GM21515 (cell line): Measurements from ENCODE around the gene DNAH12.

Source experiments
- ATAC-seq: cut with Tn5 transposase; IDR thresholded peaks from one replicate; pipeline ENCODE4 v1.9.1; 2021; ENCODE audit not compliant: unreplicated experiment

Gene DNAH12, protein sequence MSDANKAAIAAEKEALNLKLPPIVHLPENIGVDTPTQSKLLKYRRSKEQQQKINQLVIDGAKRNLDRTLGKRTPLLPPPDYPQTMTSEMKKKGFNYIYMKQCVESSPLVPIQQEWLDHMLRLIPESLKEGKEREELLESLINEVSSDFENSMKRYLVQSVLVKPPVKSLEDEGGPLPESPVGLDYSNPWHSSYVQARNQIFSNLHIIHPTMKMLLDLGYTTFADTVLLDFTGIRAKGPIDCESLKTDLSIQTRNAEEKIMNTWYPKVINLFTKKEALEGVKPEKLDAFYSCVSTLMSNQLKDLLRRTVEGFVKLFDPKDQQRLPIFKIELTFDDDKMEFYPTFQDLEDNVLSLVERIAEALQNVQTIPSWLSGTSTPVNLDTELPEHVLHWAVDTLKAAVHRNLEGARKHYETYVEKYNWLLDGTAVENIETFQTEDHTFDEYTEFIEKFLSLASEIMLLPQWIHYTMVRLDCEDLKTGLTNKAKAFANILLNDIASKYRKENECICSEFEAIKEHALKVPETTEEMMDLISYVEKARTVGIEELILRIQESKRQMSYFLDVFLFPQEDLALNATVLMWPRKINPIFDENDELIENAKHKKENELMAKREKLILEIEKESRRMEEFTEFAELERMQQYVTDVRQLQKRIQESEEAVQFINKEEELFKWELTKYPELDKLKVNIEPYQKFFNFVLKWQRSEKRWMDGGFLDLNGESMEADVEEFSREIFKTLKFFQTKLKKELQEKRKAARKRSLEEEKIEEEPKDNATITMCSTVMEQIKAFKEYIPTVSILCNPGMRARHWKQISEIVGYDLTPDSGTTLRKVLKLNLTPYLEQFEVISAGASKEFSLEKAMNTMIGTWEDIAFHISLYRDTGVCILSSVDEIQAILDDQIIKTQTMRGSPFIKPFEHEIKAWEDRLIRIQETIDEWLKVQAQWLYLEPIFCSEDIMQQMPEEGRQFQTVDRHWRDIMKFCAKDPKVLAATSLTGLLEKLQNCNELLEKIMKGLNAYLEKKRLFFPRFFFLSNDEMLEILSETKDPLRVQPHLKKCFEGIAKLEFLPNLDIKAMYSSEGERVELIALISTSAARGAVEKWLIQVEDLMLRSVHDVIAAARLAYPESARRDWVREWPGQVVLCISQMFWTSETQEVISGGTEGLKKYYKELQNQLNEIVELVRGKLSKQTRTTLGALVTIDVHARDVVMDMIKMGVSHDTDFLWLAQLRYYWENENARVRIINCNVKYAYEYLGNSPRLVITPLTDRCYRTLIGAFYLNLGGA (N-terminal part only)

DNA sequence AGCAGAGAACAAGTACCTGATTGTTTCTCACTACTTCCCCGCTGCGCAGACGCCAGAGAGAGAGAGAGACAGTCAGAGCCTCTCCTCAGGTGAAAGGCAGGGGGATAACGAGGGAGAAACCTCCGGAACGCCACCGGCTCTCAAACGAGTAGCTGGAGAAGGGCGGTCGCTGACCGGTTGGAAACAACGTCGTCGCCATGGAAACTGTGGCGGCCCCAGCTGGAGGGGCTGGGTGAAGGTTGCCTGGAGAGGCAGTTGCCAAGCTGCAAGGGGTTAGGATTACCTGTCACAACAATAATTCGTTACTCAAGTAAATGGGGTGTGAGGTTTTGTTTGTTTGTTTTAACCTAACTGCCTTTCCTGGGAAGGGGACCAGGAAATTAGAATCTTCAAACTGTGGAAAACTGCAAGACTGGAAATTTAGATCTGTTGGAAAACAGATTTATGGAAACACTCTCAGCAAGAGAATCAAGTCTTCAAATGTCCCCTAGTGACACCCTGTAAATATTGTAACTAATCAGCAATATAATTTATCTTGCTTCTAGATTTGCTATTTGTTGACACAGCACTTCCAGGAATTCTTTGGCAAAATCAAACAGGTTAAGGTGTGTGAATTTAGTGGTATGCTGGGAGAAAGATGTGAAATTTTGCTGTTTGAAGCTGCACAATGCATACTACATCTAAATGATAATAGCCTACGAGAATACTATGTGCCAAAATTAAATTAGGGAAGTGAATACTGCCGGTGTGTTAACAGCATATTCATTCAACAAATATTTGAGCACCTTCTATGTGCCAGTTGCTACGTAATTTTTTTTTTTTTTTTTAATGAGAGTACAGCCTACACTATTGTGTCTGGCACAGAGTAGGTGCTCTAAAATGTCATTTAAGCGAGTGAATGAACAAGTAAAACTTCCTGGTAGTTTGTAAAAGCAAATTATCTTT, at the start of gene DNAH12:
Gene DNAH12, minus strand, starts transcription at position 164 of the 945 bp plus-strand sequence. CDS start 1,474 bp downstream, outside the sequence.
- no peak for ATAC-seq

DNA sequence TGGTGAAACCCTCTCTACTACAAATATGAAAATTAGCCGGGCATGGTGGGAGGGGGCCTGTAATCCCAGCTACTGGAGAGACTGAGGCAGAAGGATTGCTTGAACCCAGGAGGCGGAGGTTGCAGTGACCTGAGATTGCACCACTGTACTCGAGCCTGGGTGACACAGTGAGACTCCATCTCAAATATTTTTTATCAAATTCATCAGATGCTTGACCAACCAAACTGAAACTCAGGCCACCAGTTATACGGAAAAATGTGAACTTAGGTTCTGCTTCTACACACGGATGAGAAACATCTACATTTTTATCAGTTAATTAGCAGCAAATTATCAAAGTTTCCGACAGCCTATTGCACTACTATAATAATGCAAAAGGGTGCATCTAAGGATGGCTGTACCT, 48.2 kb upstream of the DNAH12 start:
- ATAC-seq: no peak

DNA sequence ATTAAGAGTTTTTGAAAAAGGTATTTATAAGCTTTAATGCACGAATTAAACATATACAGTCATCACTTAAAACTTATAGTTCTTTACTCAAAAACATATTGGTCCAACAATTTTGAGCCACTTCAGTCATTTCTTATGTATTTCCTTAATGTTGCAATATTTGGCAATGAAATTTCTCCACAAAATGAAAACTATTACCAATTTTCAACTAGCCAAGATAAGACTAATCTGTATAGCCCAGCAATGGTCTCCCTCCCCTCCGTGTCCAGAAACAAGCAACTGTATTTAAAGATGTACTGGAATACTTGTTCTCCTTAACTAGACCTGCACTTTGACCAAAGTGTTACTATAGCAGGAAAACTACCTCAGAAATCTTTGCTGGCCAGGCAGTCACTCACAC, 43.8 kb upstream of the DNAH12 start:
- ATAC-seq: no peak

DNA sequence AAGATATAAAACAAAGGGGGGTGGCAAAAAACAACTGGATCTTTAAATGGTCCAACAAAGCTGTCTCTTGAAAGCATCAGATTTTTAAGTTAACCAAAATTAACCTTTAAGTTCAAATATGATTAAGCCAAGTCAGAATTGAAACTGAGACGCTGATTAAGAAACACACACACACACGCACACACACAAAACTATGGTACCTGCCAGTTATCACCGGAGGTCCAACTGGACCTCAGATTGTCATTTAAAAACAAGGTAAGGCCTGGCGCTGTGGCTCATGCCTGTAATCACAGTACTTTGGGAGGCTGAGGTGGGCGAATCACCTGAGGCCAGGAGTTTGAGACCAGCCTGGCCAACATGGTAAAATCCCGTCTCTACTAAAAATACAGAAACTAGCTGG, 42.6 kb upstream of the DNAH12 start:
- no peak for ATAC-seq

DNA sequence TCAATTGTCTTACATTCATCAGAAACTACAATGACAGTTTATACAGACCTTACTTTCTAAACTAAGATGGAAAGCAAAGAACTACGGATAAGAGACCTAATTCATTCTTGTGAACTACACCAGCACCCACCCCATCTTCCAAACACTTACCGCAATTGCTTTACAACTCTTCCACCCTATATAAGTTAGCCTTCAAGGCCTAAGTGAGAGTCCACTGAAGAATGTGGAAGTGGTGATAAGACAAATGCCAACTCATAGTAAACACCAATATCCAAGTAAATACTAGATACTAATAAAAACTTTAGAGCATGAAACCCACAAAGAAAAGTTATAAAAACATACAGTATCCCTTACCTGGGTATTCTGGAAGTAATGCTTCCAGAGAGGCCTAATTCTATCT, 39.4 kb upstream of the DNAH12 start:
- no peak for ATAC-seq

DNA sequence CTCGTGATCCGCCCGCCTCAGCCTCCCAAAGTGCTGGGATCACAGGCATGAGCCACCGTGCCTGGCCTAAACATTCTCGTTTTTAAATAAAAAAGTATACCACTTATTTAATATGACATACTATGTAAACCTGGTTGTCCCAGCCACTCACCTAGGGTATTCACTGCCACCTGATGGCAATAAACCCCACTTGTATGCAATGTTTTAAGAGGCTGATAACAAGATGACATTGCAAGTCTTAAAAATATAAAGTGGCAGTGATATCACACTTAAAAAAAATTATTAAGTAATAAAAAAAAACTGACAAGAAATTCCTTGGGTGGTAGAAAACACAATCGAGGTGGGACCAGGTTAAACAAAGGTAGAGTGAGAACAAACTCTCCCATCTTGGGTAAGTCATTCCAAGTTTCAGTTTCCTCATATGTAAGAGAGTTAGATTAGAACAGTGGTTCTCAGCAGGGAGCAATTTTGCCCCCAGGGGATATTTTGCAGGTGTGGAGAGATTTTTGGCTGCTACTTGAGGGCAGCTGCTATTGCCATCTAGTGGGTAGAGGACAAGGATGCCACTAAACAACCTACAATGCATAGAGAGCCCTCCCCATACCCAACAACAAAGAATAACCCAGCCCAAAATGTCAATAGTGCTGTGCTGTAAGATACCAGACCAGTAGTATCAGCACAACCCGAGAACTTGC, 38.5 kb upstream of the DNAH12 start:
- ATAC-seq: no peak

DNA sequence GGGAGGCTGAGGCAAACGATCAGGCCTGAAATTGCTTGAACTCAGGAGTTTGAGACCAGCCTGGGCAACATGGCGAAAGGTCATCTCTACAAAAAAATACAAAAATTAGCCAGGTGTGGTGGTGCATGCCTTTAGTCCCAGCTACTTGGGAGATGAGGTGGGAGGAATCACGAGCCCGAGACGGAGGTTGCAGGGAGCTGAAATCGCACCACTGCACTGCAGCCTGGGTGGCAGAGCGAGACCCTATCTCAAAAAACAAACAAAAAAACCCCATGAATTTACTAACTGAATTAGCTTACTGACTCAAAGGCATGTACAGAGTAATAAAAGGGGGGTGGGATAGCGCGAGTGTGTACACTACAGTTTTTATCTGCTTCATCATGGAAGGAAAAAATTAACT, 33.7 kb upstream of the DNAH12 start:
- ATAC-seq: no peak

DNA sequence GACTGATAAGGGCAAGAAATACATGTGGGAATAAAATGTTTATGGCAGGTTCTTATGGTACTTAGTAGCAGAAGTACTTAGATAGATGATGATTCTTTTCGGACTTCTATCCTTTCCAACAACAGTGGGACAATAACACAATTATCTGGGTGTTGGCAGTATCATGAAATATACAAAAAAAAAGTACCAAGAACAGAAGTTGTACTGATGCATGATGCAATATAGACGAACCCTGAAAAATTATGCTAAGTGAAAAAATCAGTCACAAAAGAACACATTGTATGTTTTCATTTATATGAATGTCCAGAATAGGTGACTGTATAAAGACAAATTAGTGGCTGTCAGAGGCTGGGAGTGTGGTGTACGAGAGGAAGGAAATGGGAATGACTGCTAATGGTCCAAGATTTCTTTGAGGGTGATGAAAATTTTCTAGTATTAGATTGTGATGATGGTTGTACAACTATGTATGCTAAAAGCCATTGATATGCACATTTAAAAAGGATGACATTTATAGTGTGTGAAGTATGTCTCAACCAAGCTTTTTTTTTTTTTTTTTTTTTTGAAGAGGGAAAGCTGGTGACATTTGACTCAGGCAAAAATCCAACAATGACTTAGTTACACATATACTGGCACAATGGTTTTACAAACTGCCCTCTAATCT, 32.0 kb upstream of the DNAH12 start:
- no peak for ATAC-seq

DNA sequence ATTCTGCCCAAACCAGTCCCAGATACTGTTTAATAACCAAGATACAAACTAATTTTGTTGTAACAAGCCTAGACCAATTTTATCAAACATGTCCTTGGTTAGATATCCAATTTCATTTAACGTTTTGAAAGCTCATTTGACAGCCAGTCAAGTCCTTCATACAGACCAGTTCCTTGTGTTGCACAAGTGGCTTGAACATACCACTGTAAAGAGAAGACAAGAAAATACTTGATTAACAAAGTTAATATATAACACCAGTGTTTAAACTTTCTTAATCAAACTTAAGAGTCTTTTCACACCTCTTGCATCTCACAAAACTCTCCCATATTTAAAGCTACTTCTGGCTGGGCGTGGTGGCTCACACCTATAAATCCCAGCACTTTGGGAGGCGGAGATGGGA, 28.0 kb upstream of the DNAH12 start:
- no peak for ATAC-seq

DNA sequence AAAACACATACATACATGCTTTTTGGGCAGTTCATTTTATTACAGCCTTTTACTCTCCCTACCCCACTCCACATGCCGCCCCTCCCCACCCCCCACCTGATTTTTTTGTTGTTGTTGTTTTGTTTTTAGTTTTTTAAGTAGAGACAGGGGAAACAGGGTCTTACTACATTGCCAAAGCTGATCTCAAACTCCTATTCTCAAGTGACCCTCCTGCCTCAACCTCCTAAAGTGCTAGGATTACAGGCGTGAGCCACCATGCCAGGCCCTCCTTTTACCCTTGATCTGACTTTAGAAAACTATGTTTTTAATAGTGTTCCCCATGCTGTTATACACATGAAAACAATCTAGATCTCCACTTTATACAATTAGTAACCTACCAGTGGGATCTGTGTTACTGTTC, 26.7 kb upstream of the DNAH12 start:
- ATAC-seq: no peak

DNA sequence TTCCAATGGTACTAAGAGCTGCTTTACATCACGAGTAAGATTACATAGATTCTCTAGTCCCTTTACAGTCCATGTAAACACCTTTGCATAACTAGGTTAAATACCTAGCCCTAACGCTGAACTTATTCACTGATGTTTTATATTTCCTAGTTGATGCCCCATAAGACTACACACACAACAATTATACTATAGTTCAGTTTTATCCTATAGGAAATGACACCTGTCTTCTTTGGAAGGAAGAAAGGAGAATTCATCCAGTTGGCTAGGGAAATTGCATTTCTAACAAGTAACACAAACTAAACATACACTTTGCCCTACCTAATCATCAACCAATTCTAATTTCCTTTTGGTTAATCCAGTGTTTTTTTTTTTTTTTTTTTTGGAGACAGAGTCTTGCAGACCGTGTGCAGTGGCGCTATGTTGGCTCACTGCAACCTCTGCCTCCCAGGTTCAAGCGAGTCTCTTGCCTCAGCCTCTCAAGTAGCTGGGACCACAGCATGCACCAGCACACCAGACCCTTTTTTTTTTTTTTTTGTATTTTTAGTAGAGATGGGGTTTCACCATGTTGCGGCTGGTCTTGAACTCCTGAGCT, 25.8 kb upstream of the DNAH12 start:
- no peak for ATAC-seq

DNA sequence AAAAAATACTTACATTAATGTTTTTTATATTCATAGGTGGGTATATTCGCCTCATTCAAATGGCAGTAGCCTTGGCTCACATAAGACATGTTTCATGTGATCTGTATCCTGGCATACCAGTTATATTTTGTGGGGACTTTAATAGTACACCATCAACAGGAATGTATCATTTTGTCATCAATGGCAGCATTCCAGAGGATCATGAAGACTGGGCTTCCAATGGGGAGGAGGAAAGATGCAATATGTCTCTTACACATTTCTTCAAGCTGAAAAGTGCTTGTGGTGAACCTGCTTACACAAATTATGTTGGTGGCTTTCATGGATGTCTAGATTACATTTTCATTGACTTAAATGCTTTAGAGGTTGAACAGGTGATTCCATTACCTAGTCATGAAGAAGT, 15.4 kb upstream of the DNAH12 start:
- no peak for ATAC-seq

DNA sequence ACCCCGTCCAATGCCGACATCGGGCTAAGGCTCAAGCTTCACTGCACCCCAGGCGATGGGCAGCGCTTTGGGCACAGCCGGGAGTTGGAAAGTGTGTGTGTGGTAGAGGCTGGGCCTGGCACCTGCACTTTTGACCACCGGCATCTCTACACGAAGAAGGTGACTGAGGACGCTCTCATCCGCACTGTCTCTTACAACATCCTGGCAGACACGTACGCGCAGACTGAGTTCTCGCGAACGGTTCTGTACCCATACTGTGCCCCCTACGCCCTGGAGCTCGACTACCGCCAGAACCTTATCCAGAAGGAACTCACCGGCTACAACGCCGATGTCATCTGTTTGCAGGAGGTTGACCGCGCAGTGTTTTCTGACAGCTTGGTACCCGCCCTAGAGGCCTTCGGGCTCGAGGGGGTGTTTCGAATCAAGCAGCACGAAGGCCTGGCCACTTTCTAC, 13.0 kb upstream of the DNAH12 start:
- ATAC-seq: peak; percentile 31

DNA sequence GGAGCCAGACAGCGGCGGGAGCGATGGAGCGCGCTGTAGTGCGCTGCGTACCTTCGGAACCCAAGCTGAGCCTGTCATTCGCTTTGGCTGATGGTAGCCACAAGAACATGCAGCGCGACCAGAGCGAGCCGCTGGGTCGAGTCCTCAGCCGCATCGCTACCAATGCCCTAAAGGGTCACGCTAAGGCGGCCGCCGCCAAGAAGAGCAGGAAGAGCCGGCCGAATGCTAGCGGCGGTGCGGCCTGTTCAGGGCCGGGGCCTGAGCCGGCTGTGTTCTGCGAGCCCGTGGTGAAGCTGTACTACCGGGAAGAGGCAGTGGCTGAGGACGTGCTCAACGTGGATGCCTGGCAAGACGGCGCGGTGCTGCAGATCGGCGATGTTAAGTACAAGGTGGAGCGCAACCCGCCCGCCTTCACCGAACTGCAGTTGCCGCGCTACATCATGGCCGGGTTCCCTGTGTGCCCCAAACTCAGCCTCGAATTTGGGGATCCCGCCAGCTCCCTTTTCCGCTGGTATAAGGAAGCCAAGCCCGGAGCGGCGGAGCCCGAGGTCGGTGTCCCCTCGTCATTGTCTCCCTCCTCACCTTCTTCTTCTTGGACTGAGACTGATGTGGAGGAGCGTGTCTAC, 12.4 kb upstream of the DNAH12 start:
- peak; percentile 37 for ATAC-seq

DNA sequence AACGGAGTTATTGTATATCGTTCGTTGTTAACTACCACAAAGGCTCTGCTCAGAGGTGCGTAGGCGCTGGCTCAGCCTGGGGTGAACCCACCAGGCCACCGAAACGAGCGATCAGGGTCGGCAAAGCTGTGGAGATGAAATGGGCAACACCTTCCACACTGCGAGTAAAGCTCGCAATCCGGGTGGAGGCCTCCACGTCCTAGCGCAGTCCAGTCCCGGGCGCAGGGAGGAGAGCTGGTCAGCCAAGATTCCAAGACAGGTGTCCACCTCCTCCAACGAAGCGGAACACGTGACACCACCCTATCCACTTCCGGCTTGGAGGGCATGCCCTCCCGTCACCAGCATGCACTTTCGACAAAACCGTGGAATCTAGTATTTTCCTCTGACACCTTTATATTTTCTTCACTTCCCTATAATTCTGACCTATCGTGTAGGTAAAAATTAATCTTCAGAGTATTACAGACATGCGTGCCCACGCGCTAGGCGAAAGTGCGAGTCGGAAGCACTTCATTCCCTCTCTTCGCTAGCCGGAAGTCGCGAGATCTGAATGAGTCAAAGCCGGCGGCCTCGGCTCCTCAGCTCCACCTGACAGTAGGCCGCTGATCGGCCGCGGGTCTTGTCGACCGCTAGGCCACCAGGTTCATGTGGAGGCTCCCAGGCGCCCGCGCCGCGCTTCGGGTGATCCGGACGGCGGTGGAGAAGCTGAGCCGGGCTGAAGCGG, 11.8 kb upstream of the DNAH12 start, which contains the start of gene PDE12:
Gene PDE12, plus strand, starts transcription at position 537 of the 721 bp plus-strand sequence. Its CDS starts 106 bp downstream, at position 643.
- ATAC-seq: peak; percentile 80

DNA sequence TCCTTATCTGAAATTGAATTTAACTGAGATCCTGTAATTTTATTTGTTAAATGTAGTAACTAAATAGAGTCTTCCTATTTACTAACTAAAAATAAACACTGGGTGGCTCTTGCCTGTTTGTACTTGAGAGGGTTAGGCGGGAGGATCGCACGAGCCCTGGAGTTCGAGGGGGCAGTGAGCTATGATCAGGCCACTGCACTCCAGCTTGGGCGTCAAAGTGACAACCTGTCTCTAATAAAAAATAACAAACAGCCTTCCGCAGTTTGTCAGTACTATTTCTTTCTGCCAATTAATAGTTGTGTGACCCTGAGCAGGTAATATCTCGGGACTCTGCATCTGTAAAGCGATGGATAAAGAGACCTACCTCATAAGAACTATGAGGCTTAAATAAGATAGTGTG, 11.2 kb upstream of the DNAH12 start:
- ATAC-seq: no peak

DNA sequence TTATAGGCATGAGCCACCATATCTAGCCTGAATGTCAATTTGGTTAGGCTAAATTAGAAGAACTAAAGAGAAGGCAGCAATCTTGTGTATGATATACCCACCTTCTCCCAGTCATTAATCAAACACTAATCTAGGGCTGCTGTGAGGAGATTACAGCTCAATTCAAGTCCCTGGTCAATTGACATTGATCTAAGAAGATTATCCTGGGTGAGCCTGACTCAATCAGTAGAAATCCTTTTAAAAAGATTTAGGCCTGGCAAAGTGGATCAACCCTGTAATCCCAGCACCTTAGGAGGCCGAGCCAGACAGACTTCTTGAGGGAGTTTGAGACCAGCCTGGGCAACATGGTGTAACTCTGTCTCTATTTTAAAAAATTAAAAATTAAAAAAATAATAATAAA, 2.5 kb upstream of the DNAH12 start:
- ATAC-seq: no peak
